ENCODE data around the gene NAA35.
A peak's percentile ranks its signal among the peaks of the same experiment; 100 is the strongest.

NAA35 gene

GRCh38 chr9:85941966-85942912 lies 1.3 kb downstream of the NAA35 start:
- Histone ChIP-seq H3K36me3 (peaks cover 49% of the 10 kb centered on the region), H3K4me3 (ENCODE audit: low read depth, low read length) (peak overlapping the region; percentile 76), H3K9me3 (ENCODE audit: severe bottlenecking) (no peaks in the 10 kb centered on the region), H3K27ac (peak overlapping the region; percentile 91), H3K27me3 (ENCODE audit: insufficient read depth, low read depth, severe bottlenecking) (no peaks in the 10 kb centered on the region)
- DNase-seq, result no peak
- TF ChIP-seq CTCF (IDR thresholded peaks at IDR 0.05; ENCODE audit: low read depth, low read length), result no peak

GRCh38 chr9:85942913-85943709 lies 2.2 kb downstream of the NAA35 start:
- no peaks in the 10 kb centered on the region for H3K9me3 ChIP-seq (ENCODE audit: severe bottlenecking)
- H3K27me3 ChIP-seq (ENCODE audit: insufficient read depth, low read depth, severe bottlenecking), result no peaks in the 10 kb centered on the region
- no peak for TF ChIP-seq CTCF (IDR thresholded peaks at IDR 0.05; ENCODE audit: low read depth, low read length)
- DNase-seq, result no peak
- no peak overlapping the region for H3K4me3 ChIP-seq (ENCODE audit: low read depth, low read length)
- H3K27ac ChIP-seq, result no peak overlapping the region
- H3K36me3 ChIP-seq, result peaks cover 57% of the 10 kb centered on the region

- H3K27ac ChIP-seq, result no peak overlapping the region
- H3K36me3 ChIP-seq, result peaks cover 57% of the 10 kb centered on the region
- no peaks in the 10 kb centered on the region for H3K9me3 ChIP-seq (ENCODE audit: severe bottlenecking)
- TF ChIP-seq CTCF (IDR thresholded peaks at IDR 0.05; ENCODE audit: low read depth, low read length), result no peak
- H3K4me3 ChIP-seq (ENCODE audit: low read depth, low read length), result no peak overlapping the region
- no peaks in the 10 kb centered on the region for H3K27me3 ChIP-seq (ENCODE audit: insufficient read depth, low read depth, severe bottlenecking)
- no peak for DNase-seq
Measured at GRCh38 chr9:85943757-85944430, 2.9 kb downstream of the NAA35 start.

GRCh38 chr9:85944672-85945071 lies 3.7 kb downstream of the NAA35 start:
- no peak for TF ChIP-seq CTCF (IDR thresholded peaks at IDR 0.05; ENCODE audit: low read depth, low read length)
- H3K4me3 ChIP-seq (ENCODE audit: low read depth, low read length), result no peak overlapping the region
- H3K36me3 ChIP-seq, result peaks cover 62% of the 10 kb centered on the region

GRCh38 chr9:85949586-85950335 lies 8.8 kb downstream of the NAA35 start:
- Histone ChIP-seq H3K27ac (no peak overlapping the region), H3K4me3 (ENCODE audit: low read depth, low read length) (no peak overlapping the region), H3K9me3 (ENCODE audit: severe bottlenecking) (no peaks in the 10 kb centered on the region), H3K27me3 (ENCODE audit: insufficient read depth, low read depth, severe bottlenecking) (no peaks in the 10 kb centered on the region), H3K36me3 (peaks cover 54% of the 10 kb centered on the region)
- no peak for TF ChIP-seq CTCF (IDR thresholded peaks at IDR 0.05; ENCODE audit: low read depth, low read length)
- no peak for DNase-seq

More at GRCh38 chr9:85944672-85945071, 3.7 kb downstream of the NAA35 start:
- DNase-seq, result no peak
- H3K27ac ChIP-seq, result no peak overlapping the region
- H3K9me3 ChIP-seq (ENCODE audit: severe bottlenecking), result no peaks in the 10 kb centered on the region
- H3K27me3 ChIP-seq (ENCODE audit: insufficient read depth, low read depth, severe bottlenecking), result no peaks in the 10 kb centered on the region
